HEK293T (cell line): ENCODE measurements around the gene PLXNB1.

Experiments used
- CTCF ChIA-PET: fragments of 350-600 bp; formaldehyde crosslinking; extraction: SDS; loops from one replicate; lab custom pipeline; 2021; ENCODE audit warnings: antibody characterized with exemption, inconsistent platforms; lab: Yijun Ruan, JAX
- POLR2A ChIA-PET: fragments of 350-600 bp; formaldehyde crosslinking; extraction: SDS; loops from one replicate; lab custom pipeline; 2020; ENCODE audit warnings: antibody characterized with exemption, inconsistent platforms; lab: Yijun Ruan, JAX
- DNase-seq: peaks from one replicate; pipeline ENCODE4 v3.0.0; 2012; ENCODE audit warnings: mixed read lengths; ENCODE audit errors: extremely low spot score
- ARNT ChIP-seq: fragments of 450-650 bp; IDR thresholded peaks from 2 replicates; pipeline ENCODE4 v1.6.1; 2017; ENCODE audit warnings: mild to moderate bottlenecking
- BHLHE40 ChIP-seq: fragments of 450-650 bp; IDR thresholded peaks from 2 replicates; pipeline ENCODE4 v1.6.1; 2016; ENCODE audit warnings: mild to moderate bottlenecking, moderate library complexity, borderline replicate concordance
- CTBP1 ChIP-seq: fragments of 450-650 bp; IDR thresholded peaks from 2 replicates; pipeline ENCODE4 v1.6.1; 2016; ENCODE audit warnings: borderline replicate concordance
- ELF4 ChIP-seq: fragments of 450-650 bp; IDR thresholded peaks from 2 replicates; pipeline ENCODE4 v1.6.1; 2017; ENCODE audit warnings: antibody characterized with exemption
- FOXA1 ChIP-seq: fragments of 450-650 bp; IDR thresholded peaks from 2 replicates; pipeline ENCODE4 v1.6.1; 2016; ENCODE audit warnings: mild to moderate bottlenecking
- FOXK2 ChIP-seq: fragments of 450-650 bp; IDR thresholded peaks from 2 replicates; pipeline ENCODE4 v1.6.1; 2016; ENCODE audit warnings: mild to moderate bottlenecking
- FOXM1 ChIP-seq: fragments of 450-650 bp; IDR thresholded peaks from 2 replicates; pipeline ENCODE4 v1.6.1; 2017; ENCODE audit warnings: mild to moderate bottlenecking, borderline replicate concordance
- HDGF ChIP-seq: fragments of 450-650 bp; IDR thresholded peaks from 2 replicates; pipeline ENCODE4 v1.6.1; 2017; ENCODE audit warnings: antibody characterized with exemption, borderline replicate concordance
- L3MBTL2 ChIP-seq: fragments of 450-650 bp; conservative IDR thresholded peaks from 2 replicates; pipeline ENCODE4 v1.6.1; 2016; ENCODE audit warnings: mild to moderate bottlenecking
- LEF1 ChIP-seq: fragments of 450-650 bp; IDR thresholded peaks from 2 replicates; pipeline ENCODE4 v1.6.1; 2017; ENCODE audit warnings: mild to moderate bottlenecking, borderline replicate concordance
- NFRKB ChIP-seq: fragments of 450-650 bp; IDR thresholded peaks from 2 replicates; pipeline ENCODE4 v1.6.1; 2016; ENCODE audit warnings: mild to moderate bottlenecking, moderate library complexity
- SP1 ChIP-seq: fragments of 450-650 bp; IDR thresholded peaks from 2 replicates; pipeline ENCODE4 v1.6.1; 2017
- SUZ12 ChIP-seq: fragments of 450-650 bp; IDR thresholded peaks from 2 replicates; pipeline ENCODE4 v1.6.1; 2016; ENCODE audit warnings: mild to moderate bottlenecking
- TARDBP ChIP-seq: fragments of 450-650 bp; IDR thresholded peaks from 2 replicates; pipeline ENCODE4 v1.6.1; 2016
- ZNF384 ChIP-seq: fragments of 450-650 bp; IDR thresholded peaks from 2 replicates; pipeline ENCODE4 v1.6.1; 2016
- TF ChIP-seq, protein P1 (sequence below): fragments of 450-650 bp; IDR thresholded peaks from 2 replicates; pipeline ENCODE4 v1.6.1; 2016

PLXNB1 gene

DNA sequence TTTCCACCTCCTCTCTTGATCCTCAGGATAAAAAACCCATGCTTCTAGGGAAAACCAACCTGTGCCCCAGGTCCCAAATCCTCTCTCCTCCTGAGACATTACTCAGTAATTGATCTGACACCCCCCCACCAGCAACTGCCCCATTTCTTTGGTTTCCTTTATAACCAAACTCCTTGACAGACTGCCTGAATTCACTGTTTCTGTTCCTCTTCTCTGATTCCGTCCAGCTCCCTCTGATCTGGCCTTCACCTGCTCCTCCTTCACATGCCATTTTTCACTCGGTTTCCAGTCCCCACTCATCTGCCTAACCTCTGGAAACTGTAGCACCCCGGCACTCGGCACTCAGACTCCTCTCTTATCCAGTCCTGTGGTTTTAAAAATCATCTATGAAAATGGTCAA is 7.9 kb upstream of the PLXNB1 start:
- POLR2A ChIA-PET, result no interaction called here
- CTCF ChIA-PET, result interaction anchor here (0.6 to 6.3 kb wide), 2 partner anchors 36 to 248 kb away, joined by 3 to 213 read pairs; no protein-coding TSS in a partner anchor
- DNase-seq, result no peak
- no peak for TF ChIP-seq ZNF384
- TF ChIP-seq HDGF, result no peak
- TF ChIP-seq, protein P1, sequence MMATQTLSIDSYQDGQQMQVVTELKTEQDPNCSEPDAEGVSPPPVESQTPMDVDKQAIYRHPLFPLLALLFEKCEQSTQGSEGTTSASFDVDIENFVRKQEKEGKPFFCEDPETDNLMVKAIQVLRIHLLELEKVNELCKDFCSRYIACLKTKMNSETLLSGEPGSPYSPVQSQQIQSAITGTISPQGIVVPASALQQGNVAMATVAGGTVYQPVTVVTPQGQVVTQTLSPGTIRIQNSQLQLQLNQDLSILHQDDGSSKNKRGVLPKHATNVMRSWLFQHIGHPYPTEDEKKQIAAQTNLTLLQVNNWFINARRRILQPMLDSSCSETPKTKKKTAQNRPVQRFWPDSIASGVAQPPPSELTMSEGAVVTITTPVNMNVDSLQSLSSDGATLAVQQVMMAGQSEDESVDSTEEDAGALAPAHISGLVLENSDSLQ, result no peak
- no peak for TF ChIP-seq FOXA1
- TF ChIP-seq FOXK2, result no peak
- TF ChIP-seq FOXM1, result no peak
- TF ChIP-seq NFRKB, result no peak
- no peak for TF ChIP-seq SUZ12
- TF ChIP-seq L3MBTL2, result no peak

DNA sequence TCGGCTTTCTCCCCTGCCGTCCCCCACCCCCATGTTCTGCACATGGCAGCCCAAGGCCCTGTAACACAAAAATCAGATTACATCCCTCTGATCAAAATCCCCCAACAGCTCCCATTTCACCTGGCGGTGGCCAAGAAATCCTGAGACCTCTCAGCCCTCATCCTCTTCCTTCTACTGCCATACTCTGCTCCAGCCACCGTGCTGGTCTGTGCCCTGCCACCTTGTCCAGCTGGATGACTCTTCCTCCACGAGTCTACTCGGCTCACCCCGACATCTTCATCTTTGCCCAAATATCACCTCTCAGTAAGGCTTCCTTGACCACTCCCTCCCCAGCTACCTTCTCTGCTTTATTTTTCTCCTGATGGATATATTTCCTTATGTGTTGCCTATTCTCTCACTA is 7.0 kb upstream of the PLXNB1 start:
- no peak for DNase-seq
- TF ChIP-seq LEF1 (no peak), HDGF (no peak), TARDBP (no peak), ARNT (no peak), ZNF384 (no peak)
- TF ChIP-seq, protein P1, result no peak
- ChIA-PET CTCF (interaction anchor here (0.7 to 6.3 kb wide), 24 partner anchors 9 to 246 kb away, joined by 3 to 213 read pairs (median 10); partner anchors contain the start of genes ATRIP, PFKFB4 and ZNF589), POLR2A (interaction anchor here (1.1 to 2.2 kb wide), 6 partner anchors 9 to 163 kb away, joined by 4 to 28 read pairs (median 8); partner anchors contain the start of gene ATRIP)

DNA sequence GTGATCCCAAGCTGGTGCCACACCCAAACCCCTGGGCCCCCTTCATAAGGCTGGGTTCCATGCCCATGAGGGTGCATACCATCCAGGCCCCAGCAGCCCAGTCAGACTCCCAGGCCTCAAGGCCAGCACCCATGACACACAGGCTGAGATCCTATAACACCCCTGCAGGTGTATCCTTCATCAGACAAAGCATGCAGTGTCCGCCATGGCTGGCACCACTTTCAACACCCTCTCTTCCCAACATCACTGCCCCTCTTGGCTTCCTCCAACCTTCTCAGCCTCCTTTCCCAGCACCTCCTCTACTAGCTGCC is 6.5 kb upstream of the PLXNB1 start:
- ChIA-PET POLR2A (interaction anchor here (1.1 to 2.2 kb wide), 8 partner anchors 10 to 196 kb away, joined by 4 to 28 read pairs (median 8); partner anchors contain the start of genes ATRIP and ZNF589), CTCF (interaction anchor here (0.5 to 6.3 kb wide), 78 partner anchors 9 to 340 kb away, joined by 3 to 213 read pairs (median 4); partner anchors contain the start of genes ATRIP, CAMP, CDC25A and PFKFB4)
- TF ChIP-seq SP1 (no peak), ZNF384 (no peak)
- DNase-seq, result no peak

DNA sequence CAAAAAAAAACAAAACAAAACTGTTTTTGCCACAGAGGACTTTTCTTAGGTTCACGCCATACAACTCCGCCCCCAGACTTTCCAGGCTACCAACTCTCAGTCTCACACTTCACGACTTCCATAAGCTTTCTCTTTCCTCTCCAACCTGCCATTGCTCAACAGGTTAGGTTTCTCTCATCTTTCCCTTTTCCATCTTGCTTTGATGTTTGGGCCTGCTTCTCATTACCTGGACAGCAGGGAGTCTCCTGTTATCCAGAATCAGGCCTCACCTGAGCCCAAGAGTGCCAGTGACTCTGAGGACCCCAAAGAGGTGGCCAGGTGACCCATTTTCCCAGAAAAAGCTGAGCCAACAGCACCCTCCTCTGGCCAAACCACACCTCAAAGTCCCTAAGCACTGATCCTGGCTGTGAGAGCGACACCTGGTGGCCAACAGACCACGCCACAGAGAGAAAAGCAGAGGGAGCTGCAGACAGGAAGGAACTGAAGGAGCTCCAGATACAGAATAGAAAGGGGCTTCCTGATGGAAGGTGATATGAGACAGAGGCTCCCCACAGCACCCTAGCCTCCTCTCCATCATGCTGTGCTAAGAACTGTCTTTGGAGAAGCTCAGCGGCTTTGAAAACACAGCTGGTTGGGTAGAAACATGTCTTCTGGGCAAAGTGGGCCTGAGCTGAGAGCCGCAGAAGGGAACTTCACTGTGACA is 6.0 kb upstream of the PLXNB1 start:
- TF ChIP-seq ELF4 (no peak), ZNF384 (no peak), L3MBTL2 (no peak), SUZ12 (no peak), TARDBP (no peak), CTBP1 (no peak), HDGF (no peak), FOXM1 (no peak), NFRKB (no peak), FOXA1 (no peak), ARNT (no peak), SP1 (no peak), BHLHE40 (no peak), LEF1 (no peak), FOXK2 (no peak)
- TF ChIP-seq, protein P1, result no peak
- peak; percentile 79 for DNase-seq
- ChIA-PET POLR2A (interaction anchor here (0.9 to 2.2 kb wide), 10 partner anchors 10 to 196 kb away, joined by 3 to 28 read pairs (median 6); partner anchors contain the start of genes ATRIP, PFKFB4 and ZNF589), CTCF (interaction anchor here (0.5 to 6.3 kb wide), 80 partner anchors 9 to 401 kb away, joined by 3 to 213 read pairs (median 4); partner anchors contain the start of genes ATRIP, CAMP, CDC25A and PFKFB4)

DNA sequence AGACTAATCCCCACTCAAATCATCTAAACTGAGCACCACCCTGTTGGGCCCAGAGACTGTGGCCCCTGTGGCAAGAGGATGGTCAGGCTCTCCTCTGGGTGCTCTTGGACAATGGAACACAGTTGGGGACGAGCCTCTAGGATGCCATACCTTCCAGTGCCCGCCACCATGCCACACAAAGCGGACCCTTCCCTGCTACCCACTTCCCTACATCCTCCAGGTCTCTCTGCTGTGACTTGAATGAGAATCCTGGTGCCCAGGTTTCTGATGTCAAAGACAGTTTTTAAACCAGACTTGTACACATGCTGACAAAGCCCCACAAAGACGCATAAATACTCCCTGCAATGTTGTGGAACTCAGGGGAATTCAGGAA is 5.3 kb upstream of the PLXNB1 start:
- POLR2A ChIA-PET, result interaction anchor here (0.9 to 2.2 kb wide), 7 partner anchors 11 to 195 kb away, joined by 3 to 28 read pairs (median 5); partner anchors contain the start of genes ATRIP, PFKFB4 and ZNF589
- TF ChIP-seq NFRKB, result no peak
- no peak for TF ChIP-seq LEF1
- TF ChIP-seq SP1, result no peak
- TF ChIP-seq L3MBTL2, result no peak
- no peak for TF ChIP-seq CTBP1
- no peak for TF ChIP-seq TARDBP
- no peak for TF ChIP-seq HDGF
- no peak for TF ChIP-seq ZNF384
- TF ChIP-seq FOXK2, result no peak
- TF ChIP-seq ARNT, result no peak
- no peak for TF ChIP-seq BHLHE40
- TF ChIP-seq SUZ12, result no peak

DNA sequence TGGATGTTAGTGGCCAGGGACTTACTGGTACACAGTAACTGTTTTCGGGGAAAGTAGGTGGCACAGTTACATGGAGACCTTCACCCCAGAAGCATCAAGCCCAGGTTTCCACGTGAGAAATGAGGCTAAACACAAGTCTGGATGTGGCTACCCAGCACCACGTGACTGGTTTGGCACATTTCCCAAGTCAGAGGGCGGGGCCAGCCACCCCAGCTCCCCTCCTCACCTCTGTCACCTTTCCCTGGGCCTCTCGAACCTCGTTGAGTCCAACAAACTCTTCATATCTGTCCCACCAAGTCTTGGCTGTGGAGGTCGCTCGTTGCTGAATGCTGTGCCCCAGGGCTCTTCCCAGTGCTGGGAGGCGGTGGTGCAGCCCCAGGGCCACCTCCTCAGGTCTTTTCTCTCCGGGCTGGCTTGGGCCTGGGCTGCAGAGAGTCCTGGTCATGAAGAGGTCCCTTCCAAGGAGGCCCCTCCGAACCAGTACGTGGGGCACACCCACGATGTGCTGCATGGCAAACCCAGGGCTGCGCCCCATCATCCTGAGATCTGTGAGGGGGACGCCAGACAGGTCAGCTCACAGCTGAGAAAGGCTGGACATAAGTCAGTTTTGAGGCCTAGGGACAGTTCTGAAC is 4.8 kb upstream of the PLXNB1 start:
- TF ChIP-seq LEF1 (no peak), ZNF384 (no peak), CTBP1 (no peak), SUZ12 (no peak)
- ChIA-PET POLR2A (interaction anchor here (0.8 to 1.0 kb wide), 2 partner anchors 12 to 34 kb away, joined by 3 to 5 read pairs; partner anchors contain the start of gene ATRIP), CTCF (interaction anchor here (1.7 to 6.3 kb wide), 3 partner anchors 33 to 194 kb away, joined by 10 to 213 read pairs (median 14); partner anchors contain the start of genes SHISA5 and ZNF589)
- DNase-seq, result no peak

More for the DNA sequence above, 5.3 kb upstream of the PLXNB1 start:
- DNase-seq, result no peak
- CTCF ChIA-PET, result interaction anchor here (1.0 to 6.3 kb wide), 25 partner anchors 9 to 260 kb away, joined by 3 to 213 read pairs (median 11); partner anchors contain the start of genes ATRIP, PFKFB4, SHISA5 and ZNF589
